HCT116 (cell line): ENCODE data around the gene TCEANC2. TPM values are rescaled to one million over a fixed set of nuclear protein-coding genes. Genes with fewer than 3 reads are reported as not detected.

ENCODE experiments used
- ATAC-seq: fragments of 200-7000 bp; cut with Tn5 transposase; 2 replicates; pipeline ENCODE4 v1.9.1; 2020; ENCODE audit warnings: mild to moderate bottlenecking, moderate library complexity
- BruUV-seq: library from RNA; stranded (reverse); fragments of 400-500 nt; replicated peaks from 2 replicates; lab custom pipeline; 2021; lab: Mats Ljungman, UMichigan
- CTCF ChIA-PET: fragments of 300-600 bp; sonication (Branson Sonifier 250); formaldehyde crosslinking; loops from one replicate; lab custom pipeline; 2021; ENCODE audit warnings: antibody characterized with exemption; lab: Charles Lee
- POLR2A ChIA-PET: fragments of 300-600, 350-600 bp; sonication (Branson Sonifier 250); formaldehyde crosslinking; loops from one replicate; lab custom pipeline; 2021; ENCODE audit warnings: antibody characterized with exemption; lab: Charles Lee
- RAD21 ChIA-PET, 2 experiments: fragments of 300-600 bp; sonication (Branson Sonifier 250); formaldehyde crosslinking; loops; one replicate each; lab custom pipeline; 2023; ENCODE audit warnings: low total read pairs in 2 of 2; ENCODE audit not compliant: uncharacterized antibody in 2 of 2, unreplicated experiment in 2 of 2, low non-redundant PET in 1 of 2; lab: Charles Lee
- DNase-seq: peaks from one replicate; pipeline ENCODE4 v3.0.0-alpha.2; 2010; ENCODE audit warnings: low read depth, low spot score
- H2AFZ ChIP-seq: fragments of 200-600 bp; shearing (Covaris generic), sonication (generic); 2 replicates; pipeline ENCODE4 v1.6.1; 2017; ENCODE audit warnings: low read depth, mixed run types, mixed read lengths, antibody characterized with exemption, low read length; ENCODE audit not compliant: poor library complexity, severe bottlenecking
- H3K27ac ChIP-seq: 2 replicates; pipeline ENCODE4 v1.5.1; 2012; ENCODE audit warnings: low read depth, low read length
- H3K27me3 ChIP-seq: fragments of 200-600 bp; sonication (generic); 2 replicates; pipeline ENCODE4 v1.6.1; 2016; ENCODE audit warnings: mixed run types, low read length, mixed read lengths; ENCODE audit not compliant: insufficient read depth
- H3K36me3 ChIP-seq, 2 experiments: fragments of 200-500 bp in 1 of 2; fragments of 200-600 bp in 1 of 2; sonication (Bioruptor generic) in 1 of 2; sonication (generic) in 1 of 2; 2 replicates each; pipeline versions ENCODE4 v1.5.1 to v1.6.1; 2014 to 2016; ENCODE audit warnings: low read length in 2 of 2, inconsistent platforms in 1 of 2, mixed read lengths in 1 of 2, mixed run types in 1 of 2; ENCODE audit not compliant: insufficient read depth in 2 of 2, control insufficient read depth in 1 of 2
- H3K4me1 ChIP-seq, 2 experiments: fragments of 200-600 bp in 1 of 2; sonication (generic) in 1 of 2; 2 replicates each; pipeline versions ENCODE4 v1.5.1 to v1.6.1; 2012 to 2017; ENCODE audit warnings: low read length in 2 of 2, inconsistent platforms in 1 of 2, mild to moderate bottlenecking in 1 of 2, mixed read lengths in 1 of 2, mixed run types in 1 of 2, moderate library complexity in 1 of 2; ENCODE audit not compliant: insufficient read depth in 2 of 2, control insufficient read depth in 1 of 2
- H3K4me2 ChIP-seq: fragments of 200-600 bp; sonication (generic); 2 replicates; pipeline ENCODE4 v1.6.1; 2017; ENCODE audit warnings: mixed run types, low read length, mixed read lengths
- H3K4me3 ChIP-seq, 2 experiments: fragments of 200-600 bp in 1 of 2; sonication (generic) in 1 of 2; replicated peaks in 1 of 2; 2 replicates each; pipeline ENCODE4 v1.5.1; 2011 to 2016; ENCODE audit warnings: low read length in 2 of 2, control low read depth in 1 of 2, low read depth in 1 of 2, mild to moderate bottlenecking in 1 of 2, mixed read lengths in 1 of 2, mixed run types in 1 of 2
- H3K79me2 ChIP-seq: fragments of 200-600 bp; sonication (generic); 2 replicates; pipeline ENCODE4 v1.6.1; 2017; ENCODE audit warnings: mild to moderate bottlenecking, mixed run types, low read length, moderate library complexity, mixed read lengths; ENCODE audit not compliant: insufficient read depth
- H3K9ac ChIP-seq: fragments of 200-600 bp; sonication (generic); 2 replicates; pipeline ENCODE4 v1.6.1; 2016; ENCODE audit warnings: low read length, mixed read lengths
- H3K9me2 ChIP-seq: fragments of 200-600 bp; sonication (generic), shearing (Covaris generic); 2 replicates; pipeline ENCODE4 v1.6.1; 2017; ENCODE audit warnings: mixed run types, mild to moderate bottlenecking, moderate library complexity; ENCODE audit not compliant: insufficient read depth
- H3K9me3 ChIP-seq, 2 experiments: fragments of 200-500 bp in 1 of 2; fragments of 200-600 bp in 1 of 2; sonication (Bioruptor generic) in 1 of 2; sonication (generic) in 1 of 2; 2 replicates each; pipeline ENCODE4 v1.6.1; 2014 to 2017; ENCODE audit warnings: low read length in 2 of 2, mixed read lengths in 2 of 2, inconsistent platforms in 1 of 2, low read depth in 1 of 2, mild to moderate bottlenecking in 1 of 2, mixed run types in 1 of 2, moderate library complexity in 1 of 2; ENCODE audit not compliant: control insufficient read depth in 1 of 2, insufficient read depth in 1 of 2
- H4K20me1 ChIP-seq: fragments of 200-600 bp; sonication (generic), shearing (Covaris generic); 2 replicates; pipeline ENCODE4 v1.6.1; 2017; ENCODE audit warnings: mixed run types, mild to moderate bottlenecking, moderate library complexity; ENCODE audit not compliant: insufficient read depth
- EGR1 ChIP-seq: IDR thresholded peaks from 2 replicates; pipeline ENCODE4 v1.6.1; 2012; ENCODE audit warnings: low read depth
- ELF1 ChIP-seq: IDR thresholded peaks from 2 replicates; pipeline ENCODE4 v1.6.1; 2012; ENCODE audit warnings: low read depth, borderline replicate concordance
- RAD21 ChIP-seq: IDR thresholded peaks from 2 replicates; pipeline ENCODE4 v1.6.1; 2012; ENCODE audit warnings: low read depth, mild to moderate bottlenecking
- REST ChIP-seq: IDR thresholded peaks from 2 replicates; pipeline ENCODE4 v1.6.1; 2012; ENCODE audit warnings: low read depth
- SIN3A ChIP-seq: IDR thresholded peaks from 2 replicates; pipeline ENCODE4 v1.6.1; 2012; ENCODE audit warnings: low read depth
- ZBTB33 ChIP-seq: IDR thresholded peaks from 2 replicates; pipeline ENCODE4 v1.6.1; 2011; ENCODE audit warnings: mild to moderate bottlenecking, low read length, moderate library complexity; ENCODE audit not compliant: insufficient replicate concordance; ENCODE audit errors: extremely low read depth
- ZFX ChIP-seq: fragments of 450-650 bp; IDR thresholded peaks from 2 replicates; pipeline ENCODE4 v1.6.1; 2017
- intact Hi-C: fragments of 100-400 bp; cut with micrococcal nuclease; formaldehyde crosslinking; loops from 2 replicates; pipeline ENCODE4 v1.10.0; 2022
- total RNA-seq: library from RNA; stranded (reverse); gene quantifications from one replicate; pipeline ENCODE4 v1.2.1, GENCODE V29; 2021; ENCODE audit not compliant: unreplicated experiment

Gene TCEANC2
- total RNA-seq, 1 experiment from 2014 or later: 5.4 TPM

- Histone ChIP-seq H3K9me3 (no peaks in the 10 kb centered on the region), H4K20me1 (no peaks in the 10 kb centered on the region), H3K36me3 (no peaks in the 10 kb centered on the region), H3K4me1 (no peaks in the 10 kb centered on the region), H3K9me2 (no peaks in the 10 kb centered on the region), H3K4me3 (no peak overlapping the region), H3K27me3 (no peaks in the 10 kb centered on the region), H3K27ac (no peak overlapping the region), H3K79me2 (no peaks in the 10 kb centered on the region), H2AFZ (no peak overlapping the region), H3K9ac (no peak overlapping the region), H3K4me2 (no peak overlapping the region)
- ChIA-PET CTCF (interaction anchor here (0.7 kb wide), 1 partner anchor 30 kb away, joined by 3 read pairs; no protein-coding TSS in a partner anchor), RAD21 (no interaction called here), POLR2A (no interaction called here)
- ATAC-seq: no peak
- TF ChIP-seq RAD21 (no peak), ELF1 (no peak), EGR1 (no peak), REST (no peak), ZFX (no peak)
- intact Hi-C loops: no loop called here
- no peak for DNase-seq
- no TSS peak for BruUV-seq
Measured at GRCh38 chr1:54112027-54112426, 58.6 kb downstream of the TCEANC2 start.

GRCh38 chr1:54112705-54113368 is 59.4 kb downstream of the TCEANC2 start:
- Histone ChIP-seq H3K36me3 (no peaks in the 10 kb centered on the region), H3K9me2 (no peaks in the 10 kb centered on the region), H3K4me2 (no peak overlapping the region), H3K27me3 (no peaks in the 10 kb centered on the region), H4K20me1 (no peaks in the 10 kb centered on the region), H3K9ac (no peak overlapping the region), H3K9me3 (no peaks in the 10 kb centered on the region), H3K27ac (no peak overlapping the region), H2AFZ (no peak overlapping the region), H3K4me3 (no peak overlapping the region), H3K4me1 (peaks cover 0 to 2% of the 10 kb centered on the region in 2 experiments; a peak in 1 of 4 replicates), H3K79me2 (no peaks in the 10 kb centered on the region)
- ChIA-PET RAD21 (no interaction called here), CTCF (interaction anchor here (0.7 kb wide), 1 partner anchor 153 kb away, joined by 3 read pairs; no protein-coding TSS in a partner anchor), POLR2A (no interaction called here)
- intact Hi-C loops: no loop called here
- no peak for DNase-seq
- BruUV-seq: no TSS peak
- no peak for ATAC-seq
- TF ChIP-seq ZBTB33 (no peak), SIN3A (no peak)
- TF ChIP-seq, all 23 proteins: peak for 0
